Heart left ventricle (tissue), 16 donors: Measurements from ENCODE around the gene TNPO3. TPM values are rescaled to one million over a fixed set of nuclear protein-coding genes. Genes with fewer than 3 reads are reported as not detected.

ENCODE experiments used
- ATAC-seq, 4 donors: fragments of 200-7000 bp; cut with Tn5 transposase; one replicate each; pipeline ENCODE4 v1.9.1; 2020 to 2022; ENCODE audit warnings: moderate library complexity in 4 of 4, mild to moderate bottlenecking in 3 of 4, moderate number of reproducible peaks in 1 of 4
- DNase-seq, 5 donors: peaks; one replicate each; pipeline ENCODE4 v3.0.0-alpha.2; 2020
- H3K27ac ChIP-seq, 12 donors: fragments of 200-600 bp; sonication (generic) in 4 of 12; one replicate each; pipeline versions ENCODE4 v1.5.0 to v1.8.0; 2016 to 2022; ENCODE audit warnings: mild to moderate bottlenecking in 2 of 12
- H3K27me3 ChIP-seq, 9 donors: fragments of 200-600 bp; sonication (generic) in 2 of 9; one replicate each; pipeline versions ENCODE4 v1.5.1 to v1.8.0; 2016 to 2022; ENCODE audit warnings: mild to moderate bottlenecking in 3 of 9
- H3K36me3 ChIP-seq, 9 donors: fragments of 200-600 bp; sonication (generic) in 2 of 9; one replicate each; pipeline versions ENCODE4 v1.5.0 to v1.8.0; 2018 to 2022; ENCODE audit warnings: mild to moderate bottlenecking in 2 of 9
- H3K4me1 ChIP-seq, 12 donors: fragments of 200-600 bp; sonication (generic) in 4 of 12; one replicate each; pipeline versions ENCODE4 v1.5.0 to v1.8.0; 2016 to 2022; ENCODE audit warnings: mild to moderate bottlenecking in 3 of 12
- H3K4me3 ChIP-seq, 12 donors: fragments of 200-600 bp; sonication (generic) in 4 of 12; one replicate each; pipeline versions ENCODE4 v1.5.0 to v1.8.0; 2017 to 2022; ENCODE audit warnings: mild to moderate bottlenecking in 9 of 12, moderate library complexity in 4 of 12
- H3K9me3 ChIP-seq, 12 donors: fragments of 200-600 bp; sonication (generic) in 4 of 12; one replicate each; pipeline versions ENCODE4 v1.5.0 to v1.8.0; 2016 to 2022; ENCODE audit warnings: mild to moderate bottlenecking in 1 of 12
- POLR2A ChIP-seq, 2 donors: fragments of 450-650 bp; IDR thresholded peaks; one replicate each; pipeline ENCODE4 v1.6.1; 2017; ENCODE audit warnings: antibody characterized with exemption in 2 of 2, mild to moderate bottlenecking in 2 of 2, moderate library complexity in 2 of 2
- WGBS, 4 donors: extraction: QIAGEN DNeasy Blood & Tissue Kit in 2 of 4; methylation state at CpG; one replicate each; pipeline versions ENCODE4 v1.1.5 to v1.1.7; 2013 to 2018; 5-methylcytosine and 5-hydroxymethylcytosine counted together
- intact Hi-C, 10 donors: fragments of 100-400 bp; cut with DNase I; formaldehyde crosslinking; loops; one replicate each; pipeline versions ENCODE4 v1.11.1 to v1.14.2; 2022
- polyA plus RNA-seq, 2 donors: library from polyadenylated mRNA; stranded (reverse); fragments of 200-250 nt; gene quantifications; one replicate each; pipeline ENCODE4 v1.2.3, GENCODE V29; 2013
- total RNA-seq, 9 donors: library from RNA; depleted of rRNA in 2 of 9; stranded (reverse); fragments of >200 nt in 2 of 9; fragmentation: NEBNext Ultra II Directional in 3 of 9; extraction: Animal tissue kit (Norgen Biotek cat#: 25700) in 3 of 9; gene quantifications; one replicate each; pipeline versions ENCODE4 v1.1.0 to v1.2.4, GENCODE V29; 2016 to 2023
- TF ChIP-seq, protein P1 (sequence below), 12 donors: fragments of 200-600 bp; sonication (generic) in 4 of 12; IDR thresholded peaks; one replicate each; pipeline versions ENCODE4 v1.5.0 to v1.8.0; 2018 to 2022; ENCODE audit warnings: antibody characterized with exemption in 12 of 12, mild to moderate bottlenecking in 5 of 12
- donor health status: ischemic (EF 13 %, LVEDD 7.1; RV severe dilation, severe dysfunction).
- donor health status: healthy with polysubstance abuse.
- donor health status: DM: no; HTN: yes; CAD: no.
- donor health status: DM: no; HTN: no; CAD: no.
- donor health status: ischemic (EF 25% LVEDD 6.9; RV normal size, moderate dysfunction).
- donor health status: ischemic (EF 25% LVEDD 5.7; RV mildly dilated, moderate dysfunction).
- donor health status: healthy.
- donor health status: DM: yes; HTN: yes; CAD: no.
- donor health status: ischemic (EF 35%, LVEDD 5.7; RV mildly dilated, moderate dysfunction).
- donor health status: nonischemic (EF 11% LVEDD 7.7; RV severe dilation, severe dysfunction).
- donor health status: DM: yes; HTN: yes; CAD: no.
- donor health status: PGD.
- donor health status: ischemic (EF 29% LVEDD 5.4; RV normal size, mild dysfunction).
- donor health status: nonischemic (EF 23%, LVEDD 6.1; RV moderate dilation, normal function).

The TNPO3 gene
- total and polyA plus RNA-seq, 11 donors = 11.0 to 42.4 (median 31.3) TPM

DNA sequence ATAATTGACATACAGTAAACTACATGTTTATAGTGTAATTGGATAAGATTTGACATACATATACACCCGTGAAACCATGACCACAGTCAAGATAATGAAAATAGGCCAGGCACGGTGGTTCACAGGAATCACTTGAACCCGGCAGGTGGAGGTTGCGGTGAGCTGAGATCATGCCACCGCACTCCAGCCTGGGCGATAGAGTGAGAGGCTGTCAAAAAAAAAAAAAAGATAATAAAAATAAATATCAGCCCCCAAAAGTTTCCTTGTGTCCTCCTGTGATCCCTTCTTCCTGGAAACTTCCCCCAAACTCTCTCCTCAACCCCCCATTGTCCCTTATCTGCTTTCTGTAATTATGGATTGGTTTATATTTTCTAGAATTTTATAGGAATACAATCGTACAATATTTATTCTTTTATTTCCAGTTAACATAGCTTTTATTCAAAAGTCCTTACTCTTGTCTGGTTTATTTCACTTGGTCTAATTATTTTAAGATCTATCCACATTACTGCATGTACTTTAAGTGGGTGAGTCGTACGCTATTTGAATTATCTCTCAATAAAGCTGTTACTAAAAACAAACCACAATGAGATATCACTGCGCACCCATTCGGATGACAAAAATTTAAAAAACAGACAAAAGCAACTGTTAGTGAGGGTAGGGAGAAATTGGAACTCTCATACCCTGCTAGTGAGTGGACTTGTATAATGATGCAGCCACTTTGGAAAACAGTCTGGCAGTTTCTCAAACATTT is 30.1 kb upstream of the TNPO3 start:
- DNase-seq = no peak
- TF ChIP-seq POLR2A (IDR thresholded peaks at IDR 0.05) = no peak
- TF ChIP-seq, protein P1, sequence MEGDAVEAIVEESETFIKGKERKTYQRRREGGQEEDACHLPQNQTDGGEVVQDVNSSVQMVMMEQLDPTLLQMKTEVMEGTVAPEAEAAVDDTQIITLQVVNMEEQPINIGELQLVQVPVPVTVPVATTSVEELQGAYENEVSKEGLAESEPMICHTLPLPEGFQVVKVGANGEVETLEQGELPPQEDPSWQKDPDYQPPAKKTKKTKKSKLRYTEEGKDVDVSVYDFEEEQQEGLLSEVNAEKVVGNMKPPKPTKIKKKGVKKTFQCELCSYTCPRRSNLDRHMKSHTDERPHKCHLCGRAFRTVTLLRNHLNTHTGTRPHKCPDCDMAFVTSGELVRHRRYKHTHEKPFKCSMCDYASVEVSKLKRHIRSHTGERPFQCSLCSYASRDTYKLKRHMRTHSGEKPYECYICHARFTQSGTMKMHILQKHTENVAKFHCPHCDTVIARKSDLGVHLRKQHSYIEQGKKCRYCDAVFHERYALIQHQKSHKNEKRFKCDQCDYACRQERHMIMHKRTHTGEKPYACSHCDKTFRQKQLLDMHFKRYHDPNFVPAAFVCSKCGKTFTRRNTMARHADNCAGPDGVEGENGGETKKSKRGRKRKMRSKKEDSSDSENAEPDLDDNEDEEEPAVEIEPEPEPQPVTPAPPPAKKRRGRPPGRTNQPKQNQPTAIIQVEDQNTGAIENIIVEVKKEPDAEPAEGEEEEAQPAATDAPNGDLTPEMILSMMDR (IDR thresholded peaks at IDR 0.05) = no peak
- H3K27ac ChIP-seq = no peak overlapping the region
- H3K4me3 ChIP-seq = no peak overlapping the region
- H3K27me3 ChIP-seq = peaks cover 0 to 13% (median 0%) of the 10 kb centered on the region in 9 donors
- no peaks in the 10 kb centered on the region for H3K36me3 ChIP-seq
- H3K9me3 ChIP-seq = no peaks in the 10 kb centered on the region
- ATAC-seq = no peak
- H3K4me1 ChIP-seq = no peaks in the 10 kb centered on the region
- intact Hi-C loops = no loop called here
- WGBS, 4 donors = 65 to 77% (median 76%) methylated on average over 11 of the region's 11 CpGs

- TF ChIP-seq, protein P1 (IDR thresholded peaks at IDR 0.05) = no peak
- no peak for TF ChIP-seq POLR2A (IDR thresholded peaks at IDR 0.05)
- intact Hi-C loops = no loop called here
- no peaks in the 10 kb centered on the region for H3K4me1 ChIP-seq
- H3K27ac ChIP-seq = no peak overlapping the region
- ATAC-seq = no peak
- WGBS, 4 donors = 62 to 70% (median 67%) methylated on average over 5 of the region's 5 CpGs
- H3K4me3 ChIP-seq = no peak overlapping the region
- peaks cover 0 to 13% (median 0%) of the 10 kb centered on the region in 9 donors for H3K27me3 ChIP-seq
- H3K9me3 ChIP-seq = no peaks in the 10 kb centered on the region
- no peak for DNase-seq
- H3K36me3 ChIP-seq = no peaks in the 10 kb centered on the region
Measured at GRCh38 chr7:129083525-129083924, 28.6 kb upstream of the TNPO3 start.

DNA sequence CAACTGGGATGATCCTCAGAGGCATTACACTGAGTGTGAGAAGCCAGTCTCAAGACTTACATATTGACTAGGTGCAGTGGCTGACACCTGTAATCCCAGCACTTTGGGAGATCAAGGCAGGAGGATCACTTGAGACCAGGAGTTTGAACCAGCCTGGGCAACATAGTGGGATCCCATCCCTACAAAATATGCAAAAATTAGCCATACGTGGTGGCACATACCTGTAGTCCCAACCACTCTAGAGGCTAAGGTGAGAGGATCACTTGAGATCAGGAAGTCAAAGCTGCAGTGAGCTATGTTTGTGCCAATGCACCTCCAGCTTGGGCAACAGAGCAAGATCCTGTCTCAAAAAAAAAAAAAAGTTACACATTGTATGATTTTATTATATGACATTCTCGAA is 23.5 kb upstream of the TNPO3 start:
- Histone ChIP-seq H3K9me3 (peaks cover 0 to 3% (median 0%) of the 10 kb centered on the region in 12 donors), H3K27ac (no peak overlapping the region), H3K4me1 (peaks cover 0 to 2% (median 0%) of the 10 kb centered on the region in 12 donors), H3K4me3 (no peak overlapping the region), H3K27me3 (peaks cover 0 to 24% (median 0%) of the 10 kb centered on the region in 9 donors), H3K36me3 (no peaks in the 10 kb centered on the region)
- WGBS, 4 donors = 81 to 88% (median 87%) methylated on average over 2 of the region's 2 CpGs
- DNase-seq (no peak), ATAC-seq (no peak)
- intact Hi-C loops = no loop called here
- TF ChIP-seq, protein P1 (IDR thresholded peaks at IDR 0.05) = no peak
- TF ChIP-seq POLR2A (IDR thresholded peaks at IDR 0.05) = no peak

DNA sequence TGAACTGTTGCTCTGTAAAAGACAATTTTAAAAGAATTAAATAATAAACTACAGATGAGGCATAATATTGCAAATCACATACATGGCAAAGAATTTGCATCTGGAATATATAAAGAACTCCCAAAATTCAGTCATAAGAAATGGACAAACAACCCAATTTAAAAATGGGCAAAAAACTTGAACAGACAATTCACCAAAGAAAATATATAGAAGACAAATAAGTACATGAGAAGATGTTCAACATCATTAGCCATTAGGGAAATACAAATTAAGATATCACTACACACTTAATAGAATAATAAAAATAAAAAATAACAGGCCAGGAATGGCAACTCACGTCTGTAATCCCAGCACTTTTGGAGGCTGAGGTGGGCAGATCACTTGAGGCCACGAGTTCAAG is 22.0 kb upstream of the TNPO3 start:
- H3K4me1 ChIP-seq = peaks cover 0 to 16% (median 0%) of the 10 kb centered on the region in 12 donors
- no peak overlapping the region for H3K27ac ChIP-seq
- intact Hi-C loops = no loop called here
- 66 to 84% (median 75%) methylated on average over 2 of the region's 2 CpGs for WGBS, 4 donors
- no peak for TF ChIP-seq POLR2A (IDR thresholded peaks at IDR 0.05)
- TF ChIP-seq, protein P1 (IDR thresholded peaks at IDR 0.05) = no peak
- no peaks in the 10 kb centered on the region for H3K36me3 ChIP-seq
- peaks cover 0 to 16% (median 0%) of the 10 kb centered on the region in 9 donors for H3K27me3 ChIP-seq
- H3K9me3 ChIP-seq = peaks cover 0 to 3% (median 0%) of the 10 kb centered on the region in 12 donors
- no peak for ATAC-seq
- H3K4me3 ChIP-seq = no peak overlapping the region
- no peak for DNase-seq
